UCSD-AML1 (cell line): Measurements from ENCODE around the gene ZBTB32.
"Not testable (repeated sequence)": the region's sequence is repeated elsewhere in the genome, so short reads cannot be mapped to it uniquely, and the experiment has no call there.

ENCODE experiments used
- DNase-seq: peaks from one replicate; lab custom pipeline; 2025; ENCODE audit not compliant: unreplicated experiment; lab: John Stamatoyannopoulos, UW

The ZBTB32 gene

DNA sequence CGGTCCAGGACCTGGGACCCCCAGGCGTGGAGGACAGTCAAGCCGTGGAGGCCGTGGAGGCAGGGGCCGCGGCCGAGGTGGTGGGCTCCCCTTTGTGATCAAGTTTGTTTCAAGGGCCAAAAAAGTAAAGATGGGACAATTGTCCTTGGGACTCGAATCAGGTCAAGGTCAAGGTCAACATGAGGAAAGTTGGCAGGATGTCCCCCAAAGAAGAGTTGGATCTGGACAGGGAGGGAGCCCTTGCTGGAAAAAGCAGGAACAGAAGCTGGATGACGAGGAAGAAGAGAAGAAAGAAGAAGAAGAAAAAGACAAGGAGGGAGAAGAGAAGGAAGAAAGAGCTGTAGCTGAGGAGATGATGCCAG, 15.8 kb downstream of the ZBTB32 start:
- no peak for DNase-seq

DNA sequence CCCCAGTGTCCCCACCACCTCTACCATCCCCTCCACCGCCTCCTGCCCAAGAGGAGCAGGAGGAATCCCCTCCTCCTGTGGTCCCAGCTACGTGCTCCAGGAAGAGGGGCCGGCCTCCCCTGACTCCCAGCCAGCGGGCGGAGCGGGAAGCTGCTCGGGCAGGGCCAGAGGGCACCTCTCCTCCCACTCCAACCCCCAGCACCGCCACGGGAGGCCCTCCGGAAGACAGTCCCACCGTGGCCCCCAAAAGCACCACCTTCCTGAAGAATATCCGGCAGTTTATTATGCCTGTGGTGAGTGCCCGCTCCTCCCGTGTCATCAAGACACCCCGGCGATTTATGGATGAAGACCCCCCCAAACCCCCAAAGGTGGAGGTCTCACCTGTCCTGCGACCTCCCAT, 16.3 kb downstream of the ZBTB32 start:
- DNase-seq = no peak

GRCh38 chr19:35721374-35721773, 17.0 kb downstream of the ZBTB32 start:
- DNase-seq = no peak

DNA sequence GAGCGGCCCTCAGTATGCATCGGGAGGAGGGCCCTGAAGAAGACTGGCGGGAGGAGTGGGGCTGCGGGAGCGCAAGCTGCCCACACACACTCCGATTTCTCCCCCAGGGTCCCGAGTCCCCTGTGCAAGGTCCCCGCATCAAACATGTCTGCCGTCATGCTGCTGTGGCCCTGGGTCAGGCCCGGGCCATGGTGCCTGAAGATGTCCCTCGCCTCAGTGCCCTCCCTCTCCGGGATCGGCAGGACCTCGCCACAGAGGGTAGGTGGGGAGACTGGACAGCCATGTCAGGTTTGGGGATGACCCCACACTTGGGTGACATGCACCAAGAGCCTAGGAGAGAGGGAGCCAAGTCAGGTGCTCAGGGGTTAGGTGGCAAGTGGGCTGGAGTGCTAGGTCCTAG, 18.1 kb downstream of the ZBTB32 start:
- no peak for DNase-seq

DNA sequence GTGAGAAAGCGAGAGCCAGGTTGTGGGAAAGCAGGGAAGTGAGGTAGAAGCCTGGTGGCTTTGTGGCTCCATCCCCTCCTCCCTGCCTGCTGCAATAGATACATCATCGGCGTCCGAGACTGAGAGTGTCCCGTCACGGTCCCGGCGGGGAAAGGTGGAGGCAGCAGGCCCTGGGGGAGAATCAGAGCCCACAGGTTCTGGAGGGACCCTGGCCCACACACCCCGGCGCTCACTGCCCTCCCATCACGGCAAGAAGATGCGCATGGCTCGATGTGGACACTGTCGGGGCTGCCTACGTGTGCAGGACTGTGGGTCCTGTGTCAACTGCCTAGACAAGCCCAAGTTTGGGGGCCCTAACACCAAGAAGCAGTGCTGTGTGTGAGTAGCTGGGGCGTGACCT, 18.5 kb downstream of the ZBTB32 start:
- no peak for DNase-seq

DNA sequence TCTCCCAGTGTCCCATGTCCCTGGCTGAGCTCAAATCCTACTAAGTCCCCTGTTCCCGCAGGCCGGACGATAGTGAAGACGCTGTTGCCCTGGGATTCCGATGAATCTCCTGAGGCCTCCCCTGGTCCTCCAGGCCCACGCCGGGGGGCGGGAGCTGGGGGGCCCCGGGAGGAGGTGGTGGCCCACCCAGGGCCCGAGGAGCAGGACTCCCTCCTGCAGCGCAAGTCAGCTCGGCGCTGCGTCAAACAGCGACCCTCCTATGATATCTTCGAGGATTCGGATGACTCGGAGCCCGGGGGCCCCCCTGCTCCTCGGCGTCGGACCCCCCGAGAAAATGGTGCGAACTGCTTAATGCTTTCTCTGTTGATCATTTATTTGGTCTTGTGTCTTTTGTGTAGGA, 19.3 kb downstream of the ZBTB32 start:
- no peak for DNase-seq

- DNase-seq = not testable (repeated sequence)
Observed at GRCh38 chr19:35724132-35724531, 19.8 kb downstream of the ZBTB32 start.

GRCh38 chr19:35724560-35724959, 20.2 kb downstream of the ZBTB32 start:
- no peak for DNase-seq

- no peak for DNase-seq
Observed at GRCh38 chr19:35725216-35725861, 21.0 kb downstream of the ZBTB32 start.

DNA sequence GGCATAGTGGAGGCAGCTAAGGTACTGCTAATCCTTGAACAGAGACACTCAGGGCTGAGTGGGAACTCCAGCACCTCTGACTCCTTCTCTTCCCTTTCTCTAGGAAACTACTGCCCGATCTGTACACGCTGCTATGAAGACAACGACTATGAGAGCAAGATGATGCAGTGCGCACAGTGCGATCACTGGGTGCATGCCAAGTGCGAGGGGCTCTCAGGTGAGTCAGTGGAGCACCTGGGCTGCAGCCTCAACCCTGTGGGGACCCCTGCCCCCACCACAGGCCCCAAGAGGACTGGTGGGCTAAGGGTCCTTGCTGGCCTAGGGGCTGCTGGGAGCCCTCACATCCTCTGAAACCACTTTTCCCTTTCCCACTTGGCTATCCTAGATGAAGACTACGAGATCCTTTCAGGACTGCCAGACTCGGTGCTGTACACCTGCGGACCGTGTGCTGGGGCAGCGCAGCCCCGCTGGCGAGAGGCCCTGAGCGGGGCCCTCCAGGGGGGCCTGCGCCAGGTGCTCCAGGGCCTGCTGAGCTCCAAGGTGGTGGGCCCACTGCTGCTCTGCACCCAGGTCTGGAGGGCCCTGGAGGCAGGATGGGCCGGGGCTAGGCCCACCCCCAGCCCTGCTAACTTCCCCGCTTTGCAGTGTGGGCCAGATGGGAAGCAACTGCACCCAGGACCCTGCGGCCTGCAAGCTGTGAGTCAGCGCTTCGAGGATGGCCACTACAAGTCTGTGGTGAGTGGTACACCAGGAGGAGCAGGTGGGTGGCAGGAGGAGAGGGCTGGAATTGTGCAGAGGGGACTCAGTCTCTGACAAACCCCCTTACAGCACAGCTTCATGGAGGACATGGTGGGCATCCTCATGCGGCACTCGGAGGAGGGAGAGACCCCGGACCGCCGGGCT, 22.9 kb downstream of the ZBTB32 start:
- DNase-seq = no peak

DNA sequence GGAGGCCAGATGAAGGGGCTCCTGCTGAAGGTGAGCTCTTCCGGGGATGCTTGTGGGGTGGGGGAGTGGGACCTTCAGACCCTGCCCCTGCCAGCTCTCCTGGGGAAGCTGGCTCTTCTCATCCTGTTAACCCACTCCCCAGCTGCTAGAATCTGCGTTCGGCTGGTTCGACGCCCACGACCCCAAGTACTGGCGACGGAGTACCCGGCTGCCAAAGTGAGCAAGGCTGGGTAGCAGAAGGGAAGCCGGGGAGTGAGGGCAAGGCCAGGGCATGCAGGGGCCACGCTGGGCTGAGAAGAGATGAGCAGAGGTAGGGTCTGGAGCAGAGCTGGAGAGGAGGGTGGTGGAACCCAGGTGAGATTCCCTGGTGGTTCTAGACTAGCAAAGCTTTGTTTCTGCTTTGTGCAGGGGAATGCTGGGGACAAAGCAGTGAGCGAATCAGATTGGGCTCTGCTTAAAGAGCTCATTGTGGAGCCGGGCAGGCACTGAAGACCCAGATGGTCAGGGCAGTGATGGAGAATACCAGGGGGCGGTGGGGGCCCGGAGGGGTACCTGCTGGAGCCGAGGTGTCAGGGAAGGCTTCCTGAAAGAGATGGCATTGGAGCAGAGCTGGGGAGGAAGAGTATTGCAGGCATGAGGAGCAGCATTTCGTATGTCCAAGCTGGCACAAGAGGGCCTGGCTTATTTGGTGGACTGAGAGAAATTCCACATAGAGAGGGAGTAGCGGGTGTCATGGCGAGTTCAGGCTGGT, 23.8 kb downstream of the ZBTB32 start:
- DNase-seq = no peak

DNA sequence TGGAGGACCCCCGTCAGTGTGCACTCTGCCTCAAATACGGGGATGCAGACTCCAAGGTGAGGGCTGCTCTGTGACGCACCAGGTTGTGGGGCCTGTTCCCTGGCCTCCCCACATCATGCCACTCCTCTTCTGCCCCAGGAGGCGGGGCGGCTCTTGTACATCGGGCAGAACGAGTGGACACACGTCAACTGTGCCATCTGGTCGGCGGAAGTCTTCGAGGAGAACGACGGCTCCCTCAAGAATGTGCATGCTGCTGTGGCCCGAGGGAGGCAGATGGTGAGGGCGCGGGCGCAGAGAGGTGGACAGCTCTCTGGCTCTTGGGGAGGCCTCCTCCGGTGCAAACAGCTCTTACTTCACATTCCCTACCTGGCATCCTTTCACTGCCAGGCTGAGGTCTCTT, 24.7 kb downstream of the ZBTB32 start:
- DNase-seq = no peak

GRCh38 chr19:35729763-35730162, 25.4 kb downstream of the ZBTB32 start:
- no peak for DNase-seq

GRCh38 chr19:35730326-35730725, 26.0 kb downstream of the ZBTB32 start:
- no peak for DNase-seq

DNA sequence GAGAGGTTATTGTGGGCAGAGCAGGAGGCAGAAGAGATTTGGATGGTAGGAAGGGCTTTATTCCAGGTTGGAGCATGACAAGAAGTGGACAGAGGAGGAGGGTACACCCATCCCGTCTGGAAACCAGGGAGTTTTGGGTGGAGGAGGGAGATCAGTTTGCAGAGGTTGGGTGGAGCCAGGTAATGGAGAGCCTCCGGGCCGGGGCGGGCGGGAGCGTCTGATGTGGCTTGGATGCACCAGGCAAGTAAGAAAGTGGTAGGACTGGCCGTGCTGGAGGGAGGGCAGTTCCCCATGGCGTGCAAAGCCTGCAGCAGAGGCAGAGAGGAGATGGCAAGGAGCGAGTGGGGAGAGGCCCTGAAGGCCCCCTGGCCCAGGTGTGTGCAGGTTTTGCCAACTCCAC, 27.0 kb downstream of the ZBTB32 start:
- DNase-seq = no peak

DNA sequence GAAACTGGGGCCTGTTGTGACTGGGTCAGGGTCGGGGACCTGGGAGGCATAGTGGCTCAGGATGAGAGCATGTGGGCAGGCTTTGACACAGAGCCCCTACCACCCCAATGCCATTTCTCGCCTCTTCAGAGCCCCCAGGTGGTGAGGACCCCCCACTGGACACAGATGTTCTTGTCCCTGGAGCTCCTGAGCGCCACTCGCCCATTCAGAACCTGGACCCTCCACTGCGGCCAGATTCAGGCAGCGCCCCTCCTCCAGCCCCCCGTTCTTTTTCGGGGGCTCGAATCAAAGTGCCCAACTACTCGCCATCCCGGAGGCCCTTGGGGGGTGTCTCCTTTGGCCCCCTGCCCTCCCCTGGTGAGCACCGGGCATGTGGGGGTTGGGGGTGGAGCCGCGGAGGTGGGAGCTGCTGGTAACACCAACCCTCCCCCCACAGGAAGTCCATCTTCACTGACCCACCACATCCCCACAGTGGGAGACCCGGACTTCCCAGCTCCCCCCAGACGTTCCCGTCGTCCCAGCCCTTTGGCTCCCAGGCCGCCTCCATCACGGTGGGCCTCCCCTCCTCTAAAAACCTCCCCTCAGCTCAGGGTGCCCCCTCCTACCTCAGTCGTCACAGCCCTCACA, 27.5 kb downstream of the ZBTB32 start:
- DNase-seq = no peak

- DNase-seq = no peak
Observed at GRCh38 chr19:35732540-35733179, 28.3 kb downstream of the ZBTB32 start.

DNA sequence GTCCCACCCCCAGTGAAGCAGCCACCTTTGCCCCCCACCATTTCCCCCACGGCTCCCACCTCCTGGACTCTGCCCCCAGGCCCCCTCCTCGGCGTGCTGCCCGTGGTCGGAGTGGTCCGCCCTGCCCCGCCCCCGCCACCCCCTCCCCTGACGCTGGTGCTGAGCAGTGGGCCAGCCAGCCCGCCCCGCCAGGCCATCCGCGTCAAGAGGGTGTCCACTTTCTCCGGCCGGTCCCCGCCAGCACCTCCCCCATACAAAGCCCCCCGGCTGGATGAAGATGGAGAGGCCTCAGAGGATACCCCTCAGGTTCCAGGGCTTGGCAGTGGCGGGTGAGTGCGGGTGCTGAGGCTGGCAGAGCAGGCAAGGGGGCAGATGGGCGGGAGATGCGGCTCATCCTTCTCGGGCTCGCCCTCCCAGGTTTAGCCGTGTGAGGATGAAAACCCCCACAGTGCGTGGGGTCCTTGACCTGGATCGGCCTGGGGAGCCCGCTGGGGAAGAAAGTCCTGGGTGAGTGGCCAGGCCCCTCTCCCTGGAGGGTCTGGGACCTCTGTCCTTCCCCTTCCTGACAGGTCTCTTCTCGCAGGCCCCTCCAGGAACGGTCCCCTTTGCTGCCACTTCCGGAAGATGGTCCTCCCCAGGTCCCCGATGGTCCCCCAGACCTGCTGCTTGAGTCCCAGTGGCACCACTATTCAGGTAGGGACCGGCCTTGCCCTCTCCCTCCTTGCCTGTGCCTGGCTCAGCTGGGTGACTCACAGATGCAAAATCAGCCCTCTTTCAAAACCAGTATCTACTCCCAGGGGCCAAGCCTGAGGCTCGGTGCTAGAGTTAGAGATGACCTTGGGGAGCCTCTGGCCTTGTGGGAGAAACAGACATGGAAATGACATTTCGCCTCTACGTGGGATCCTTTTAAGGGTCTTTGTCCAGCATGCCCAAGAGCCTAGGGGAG, 29.1 kb downstream of the ZBTB32 start:
- DNase-seq = no peak

- DNase-seq = no peak
Observed at GRCh38 chr19:35734273-35734672, 29.9 kb downstream of the ZBTB32 start.

GRCh38 chr19:35734889-35735288, 30.5 kb downstream of the ZBTB32 start:
- DNase-seq = no peak
